Upper lobe of left lung (tissue), 4 donors: ENCODE data around the gene STYXL2.

Experiments
- CTCF ChIP-seq, 6 experiments: fragments of 450-650 bp in 4 of 6; fragments of 200-600 bp in 2 of 6; sonication (generic) in 2 of 6; IDR thresholded peaks; one replicate each; pipeline ENCODE4 v1.5.1; 2016 to 2019; ENCODE audit warnings: antibody characterized with exemption in 6 of 6
- POLR2A ChIP-seq, 4 donors: fragments of 450-650 bp; IDR thresholded peaks; one replicate each; pipeline ENCODE4 v1.5.1; 2016 to 2017; ENCODE audit warnings: antibody characterized with exemption in 4 of 4, mild to moderate bottlenecking in 2 of 4
- POLR2AphosphoS5 ChIP-seq, 2 donors: sonication (generic); formaldehyde crosslinking; IDR thresholded peaks; one replicate each; pipeline ENCODE4 v1.5.1; 2017; ENCODE audit warnings: antibody characterized with exemption in 2 of 2

- no peak for TF ChIP-seq POLR2A (IDR thresholded peaks at IDR 0.05)
- no peak for TF ChIP-seq POLR2AphosphoS5 (IDR thresholded peaks at IDR 0.05)
- no peak for TF ChIP-seq CTCF (IDR thresholded peaks at IDR 0.05)
Measured at GRCh38 chr1:167056529-167057231, 37.2 kb upstream of the STYXL2 start.
